ENCODE results near the gene CUBN. TPM values are rescaled to one million over a fixed set of nuclear protein-coding genes. Genes with fewer than 3 reads are reported as not detected.

CUBN gene
- total RNA-seq, 1 experiment from 2014 or later: 1.3 TPM

- Histone ChIP-seq H3K4me3 (ENCODE audit: low read depth in 2 of 2, low read length in 2 of 2) (peak overlapping the region in 1 of 2 experiments; percentile 5; a peak in 1 of 4 replicates), H3K4me1 (ENCODE audit: control insufficient read depth, insufficient read depth, low read length) (peaks cover 29% of the 10 kb centered on the region), H3K27me3 (ENCODE audit: control insufficient read depth, insufficient read depth, low read length) (no peaks in the 10 kb centered on the region), H3K9me3 (ENCODE audit: control insufficient read depth, insufficient read depth, low read depth, low read length) (peaks cover 15% of the 10 kb centered on the region; the same call in 1 of the 2 replicates), H3K36me3 (ENCODE audit: control insufficient read depth, insufficient read depth, low read length) (no peaks in the 10 kb centered on the region), H3K27ac (ENCODE audit: low read length) (peak overlapping the region; percentile 99)
- no TSS peak for BruUV-seq (replicated peaks)
- peak; percentile 84 for ATAC-seq
- CTCF ChIA-PET: no interaction called here
- intact Hi-C loops (cut with micrococcal nuclease; ENCODE audit: unreplicated experiment): no loop called here
- POLR2A ChIA-PET: interaction anchor here (0.6 to 1.4 kb wide), 3 partner anchors 27 to 243 kb away, joined by 3 to 6 read pairs (median 3); no protein-coding TSS in a partner anchor
- TF ChIP-seq POLR2AphosphoS5 (IDR thresholded peaks at IDR 0.05; ENCODE audit: low read depth, low read length) (no peak; the same call in 1 of the 2 replicates), CTCF (IDR thresholded peaks at IDR 0.05) (no peak), TCF7L2 (IDR thresholded peaks at IDR 0.05; ENCODE audit: low read depth, low read length) (no peak; the same call in none of the 2 replicates), REST (IDR thresholded peaks at IDR 0.05; ENCODE audit: insufficient read depth in 1 of 2, low read depth in 2 of 2, low read length in 1 of 2) (no peak), SIN3A (IDR thresholded peaks at IDR 0.05; ENCODE audit: borderline replicate concordance, insufficient read depth, low read depth, low read length) (no peak)
- in situ Hi-C loops (cut with HindIII; ENCODE audit: low pct_unique_long_range_greater_than_20kb, low sequenced_read_pairs): no loop called here
- DNase-seq (ENCODE audit: low read depth, low spot score): no peak
Measured at GRCh38 chr10:16986406-16987205, 143.0 kb downstream of the CUBN start.

- intact Hi-C loops (cut with micrococcal nuclease; ENCODE audit: unreplicated experiment): no loop called here
- no TSS peak for BruUV-seq (replicated peaks)
- H3K27ac ChIP-seq (ENCODE audit: low read length): peak overlapping the region; percentile 99
Measured at GRCh38 chr10:16986082-16986405, 143.6 kb downstream of the CUBN start.

More at GRCh38 chr10:16986082-16986405, 143.6 kb downstream of the CUBN start:
- ChIA-PET POLR2A (interaction anchor here (0.6 to 1.4 kb wide), 3 partner anchors 26 to 244 kb away, joined by 3 to 6 read pairs (median 3); no protein-coding TSS in a partner anchor), CTCF (no interaction called here)
- H3K27me3 ChIP-seq (ENCODE audit: control insufficient read depth, insufficient read depth, low read length): no peaks in the 10 kb centered on the region
- no peak for TF ChIP-seq CTCF (IDR thresholded peaks at IDR 0.05)
- no peak for TF ChIP-seq TCF7L2 (IDR thresholded peaks at IDR 0.05; ENCODE audit: low read depth, low read length)
- no peak for TF ChIP-seq SIN3A (IDR thresholded peaks at IDR 0.05; ENCODE audit: borderline replicate concordance, insufficient read depth, low read depth, low read length)
- no peak for TF ChIP-seq REST (IDR thresholded peaks at IDR 0.05; ENCODE audit: insufficient read depth in 1 of 2, low read depth in 2 of 2, low read length in 1 of 2)
- no peak for TF ChIP-seq POLR2AphosphoS5 (IDR thresholded peaks at IDR 0.05; ENCODE audit: low read depth, low read length)
- H3K9me3 ChIP-seq (ENCODE audit: control insufficient read depth, insufficient read depth, low read depth, low read length): peaks cover 15% of the 10 kb centered on the region; the same call in 1 of the 2 replicates
- ATAC-seq (peak; percentile 34), DNase-seq (ENCODE audit: low read depth, low spot score) (no peak)
- peaks cover 29% of the 10 kb centered on the region for H3K4me1 ChIP-seq (ENCODE audit: control insufficient read depth, insufficient read depth, low read length)
- in situ Hi-C loops (cut with HindIII; ENCODE audit: low pct_unique_long_range_greater_than_20kb, low sequenced_read_pairs): no loop called here
- no peaks in the 10 kb centered on the region for H3K36me3 ChIP-seq (ENCODE audit: control insufficient read depth, insufficient read depth, low read length)
- no peak overlapping the region for H3K4me3 ChIP-seq (ENCODE audit: low read depth in 2 of 2, low read length in 2 of 2)

Data from Panc1 (cell line).